ENCODE results near the gene CRP. TPM values are rescaled to one million over a fixed set of nuclear protein-coding genes. Genes with fewer than 3 reads are reported as not detected.
"Not testable (repeated sequence)": the region's sequence is repeated elsewhere in the genome, so short reads cannot be mapped to it uniquely, and the experiment has no call there.

The CRP gene
- total RNA-seq, 4 donors from 2014 or later: 13.2 TPM; not detected in 3

GRCh38 chr1:159675046-159675445 is 39.3 kb downstream of the CRP start:
- 31% methylated on average over 1 of the region's 1 CpG for WGBS
- no peaks in the 10 kb centered on the region for H3K27me3 ChIP-seq

GRCh38 chr1:159672390-159672789 is 42.0 kb downstream of the CRP start:
- H3K4me1 ChIP-seq; DNase-seq (ENCODE audit: low spot score in 2 of 2); H3K27me3 ChIP-seq; H3K36me3 ChIP-seq; H3K9me3 ChIP-seq; H3K27ac ChIP-seq; H3K4me3 ChIP-seq: not testable (repeated sequence)
- 95% methylated on average over 1 of the region's 1 CpG for WGBS

More at GRCh38 chr1:159675046-159675445, 39.3 kb downstream of the CRP start:
- H3K36me3 ChIP-seq: no peaks in the 10 kb centered on the region
- TF ChIP-seq EP300 (IDR thresholded peaks at IDR 0.05) (no peak), POLR2AphosphoS5 (IDR thresholded peaks at IDR 0.05) (no peak), CTCF (IDR thresholded peaks at IDR 0.05) (no peak), POLR2A (IDR thresholded peaks at IDR 0.05) (no peak)
- no peak overlapping the region for H3K4me3 ChIP-seq
- no peak overlapping the region for H3K27ac ChIP-seq
- no peaks in the 10 kb centered on the region for H3K9me3 ChIP-seq
- no peak for DNase-seq (ENCODE audit: low spot score in 2 of 2)
- H3K4me1 ChIP-seq: no peaks in the 10 kb centered on the region

- no peak for DNase-seq (ENCODE audit: low spot score in 2 of 2)
- H3K27ac ChIP-seq: no peak overlapping the region
- WGBS: 60% methylated on average over 1 of the region's 1 CpG
- H3K9me3 ChIP-seq: no peaks in the 10 kb centered on the region
- no peak overlapping the region for H3K4me3 ChIP-seq
- H3K27me3 ChIP-seq: no peaks in the 10 kb centered on the region
- no peak for TF ChIP-seq CTCF (IDR thresholded peaks at IDR 0.05)
- no peak for TF ChIP-seq POLR2A (IDR thresholded peaks at IDR 0.05)
- no peak for TF ChIP-seq EP300 (IDR thresholded peaks at IDR 0.05)
- no peak for TF ChIP-seq POLR2AphosphoS5 (IDR thresholded peaks at IDR 0.05)
- no peaks in the 10 kb centered on the region for H3K36me3 ChIP-seq
- H3K4me1 ChIP-seq: no peaks in the 10 kb centered on the region
Measured at GRCh38 chr1:159669338-159669737, 45.1 kb downstream of the CRP start.

GRCh38 chr1:159668739-159669138 is 45.6 kb downstream of the CRP start:
- no peaks in the 10 kb centered on the region for H3K4me1 ChIP-seq
- no peak overlapping the region for H3K27ac ChIP-seq
- no peak overlapping the region for H3K4me3 ChIP-seq
- DNase-seq (ENCODE audit: low spot score in 2 of 2): no peak
- no peaks in the 10 kb centered on the region for H3K9me3 ChIP-seq
- TF ChIP-seq POLR2AphosphoS5 (IDR thresholded peaks at IDR 0.05) (no peak), POLR2A (IDR thresholded peaks at IDR 0.05) (no peak), EP300 (IDR thresholded peaks at IDR 0.05) (no peak), CTCF (IDR thresholded peaks at IDR 0.05) (no peak)
- WGBS: 59% methylated on average over 3 of the region's 3 CpGs
- H3K36me3 ChIP-seq: no peaks in the 10 kb centered on the region
- H3K27me3 ChIP-seq: no peaks in the 10 kb centered on the region

- Histone ChIP-seq H3K4me3 (no peak overlapping the region), H3K36me3 (no peaks in the 10 kb centered on the region), H3K27me3 (no peaks in the 10 kb centered on the region), H3K9me3 (no peaks in the 10 kb centered on the region), H3K27ac (no peak overlapping the region), H3K4me1 (no peaks in the 10 kb centered on the region)
- 84% methylated on average over 3 of the region's 3 CpGs for WGBS
- DNase-seq (ENCODE audit: low spot score in 2 of 2): no peak
- TF ChIP-seq CTCF (IDR thresholded peaks at IDR 0.05) (no peak), POLR2AphosphoS5 (IDR thresholded peaks at IDR 0.05) (no peak), EP300 (IDR thresholded peaks at IDR 0.05) (no peak), POLR2A (IDR thresholded peaks at IDR 0.05) (no peak)
Measured at GRCh38 chr1:159664247-159664646, 50.1 kb downstream of the CRP start.

- no peaks in the 10 kb centered on the region for H3K9me3 ChIP-seq
- no peaks in the 10 kb centered on the region for H3K27me3 ChIP-seq
- H3K4me1 ChIP-seq: no peaks in the 10 kb centered on the region
- WGBS: 63% methylated on average over 2 of the region's 2 CpGs
- H3K4me3 ChIP-seq: no peak overlapping the region
- TF ChIP-seq POLR2AphosphoS5 (IDR thresholded peaks at IDR 0.05) (no peak), CTCF (IDR thresholded peaks at IDR 0.05) (no peak), EP300 (IDR thresholded peaks at IDR 0.05) (no peak), POLR2A (IDR thresholded peaks at IDR 0.05) (no peak)
- H3K36me3 ChIP-seq: no peaks in the 10 kb centered on the region
- no peak for DNase-seq (ENCODE audit: low spot score in 2 of 2)
- no peak overlapping the region for H3K27ac ChIP-seq
Measured at GRCh38 chr1:159663552-159663951, 50.8 kb downstream of the CRP start.

All from suprapubic skin (tissue), 4 donors.